GM12878 (cell line): ENCODE measurements around the gene ITGA3. TPM values are rescaled to one million over a fixed set of nuclear protein-coding genes. Genes with fewer than 3 reads are reported as not detected.

Source experiments
- ATAC-seq: fragments of 200-7000 bp; cut with Tn5 transposase; 3 replicates; pipeline ENCODE4 v1.9.1; 2020; ENCODE audit warnings: mild to moderate bottlenecking, moderate library complexity
- BruUV-seq: library from RNA; stranded (reverse); fragments of 400-500 nt; replicated peaks from 2 replicates; lab custom pipeline; 2021; lab: Mats Ljungman, UMichigan
- CTCF ChIA-PET: fragments of 300-600 bp; sonication (Branson Sonifier 250); formaldehyde crosslinking; extraction: SDS; loops from one replicate; lab custom pipeline; 2021; ENCODE audit warnings: inconsistent platforms; lab: Yijun Ruan, JAX
- POLR2A ChIA-PET: fragments of 350-600 bp; formaldehyde crosslinking; extraction: SDS; loops from one replicate; lab custom pipeline; 2021; ENCODE audit warnings: inconsistent platforms; lab: Charles Lee
- RAD21 ChIA-PET: fragments of 300-600 bp; sonication (Branson Sonifier 250); formaldehyde crosslinking; loops from one replicate; lab custom pipeline; 2023; ENCODE audit warnings: antibody characterized with exemption; ENCODE audit not compliant: unreplicated experiment; lab: Charles Lee
- SMC1A ChIA-PET: fragments of 300-600 bp; sonication (Branson Sonifier 250); formaldehyde crosslinking; loops from one replicate; lab custom pipeline; 2023; ENCODE audit not compliant: unreplicated experiment, uncharacterized antibody; lab: Charles Lee
- DNase-seq: peaks from one replicate; pipeline ENCODE4 v3.0.0-alpha.2; 2011; ENCODE audit warnings: low read depth, low spot score
- FAIRE-seq: peaks from 3 replicates; lab custom pipeline; 2011; peaks lifted over from hg19 to GRCh38; lab: Jason Lieb, UNC
- H2AFZ ChIP-seq: 2 replicates; pipeline ENCODE4 v1.6.0; 2011; ENCODE audit warnings: low read depth, low read length, control low read depth; ENCODE audit not compliant: control insufficient read depth
- H3K27ac ChIP-seq: 2 replicates; pipeline ENCODE4 v1.5.1; 2011; ENCODE audit warnings: control low read depth; ENCODE audit not compliant: control insufficient read depth, insufficient read depth
- H3K27me3 ChIP-seq, 2 experiments: replicated peaks in 1 of 2; 2 replicates each; pipeline versions ENCODE4 v1.6.0 to v1.6.1; 2011; ENCODE audit warnings: low read length in 1 of 2; ENCODE audit not compliant: control insufficient read depth in 2 of 2, insufficient read depth in 2 of 2
- H3K36me3 ChIP-seq, 2 experiments: 2 replicates each; pipeline ENCODE4 v1.5.1; 2011; ENCODE audit warnings: low read length in 1 of 2; ENCODE audit not compliant: control insufficient read depth in 2 of 2, insufficient read depth in 2 of 2
- H3K4me1 ChIP-seq: 2 replicates; pipeline ENCODE4 v1.6.1; 2011; ENCODE audit warnings: mild to moderate bottlenecking, low read length, moderate library complexity, mixed read lengths; ENCODE audit not compliant: control insufficient read depth, insufficient read depth
- H3K4me2 ChIP-seq: 2 replicates; pipeline ENCODE4 v1.6.0; 2011; ENCODE audit warnings: control low read depth; ENCODE audit not compliant: control insufficient read depth, insufficient read depth
- H3K4me3 ChIP-seq: fragments of 200-600 bp; sonication (generic); 2 replicates; pipeline ENCODE4 v1.5.1; 2016
- H3K79me2 ChIP-seq: 2 replicates; pipeline ENCODE4 v1.6.0; 2011; ENCODE audit warnings: low read length; ENCODE audit not compliant: control insufficient read depth, insufficient read depth
- H3K9ac ChIP-seq: 2 replicates; pipeline ENCODE4 v1.8.0; 2011; ENCODE audit warnings: low read length, control low read depth, mixed read lengths; ENCODE audit not compliant: control insufficient read depth, insufficient read depth
- H3K9me3 ChIP-seq: replicated peaks from 3 replicates; pipeline ENCODE4 v1.5.1; 2011; ENCODE audit warnings: mild to moderate bottlenecking, low read length; ENCODE audit not compliant: control insufficient read depth, insufficient read depth
- H4K20me1 ChIP-seq: 2 replicates; pipeline ENCODE4 v1.6.0; 2011; ENCODE audit not compliant: control insufficient read depth, insufficient read depth
- CUX1 ChIP-seq: IDR thresholded peaks from 2 replicates; pipeline ENCODE4 v1.6.1; 2012; ENCODE audit warnings: improper control_type of control experiment, low read depth, low read length; ENCODE audit not compliant: insufficient replicate concordance
- GABPA ChIP-seq: IDR thresholded peaks from 2 replicates; pipeline ENCODE4 v1.6.1; 2014; ENCODE audit warnings: antibody characterized with exemption, low read depth, mild to moderate bottlenecking, inconsistent platforms
- IRF5 ChIP-seq: fragments of 450-650 bp; IDR thresholded peaks from 2 replicates; pipeline ENCODE4 v1.6.1; 2017; ENCODE audit warnings: borderline replicate concordance
- NFXL1 ChIP-seq: fragments of 450-650 bp; IDR thresholded peaks from 2 replicates; pipeline ENCODE4 v1.6.1; 2017; ENCODE audit warnings: antibody characterized with exemption, mild to moderate bottlenecking, borderline replicate concordance
- WGBS: methylation state at CpG from one replicate; pipeline ENCODE4 v1.1.6; 2016; ENCODE audit warnings: low lambda C conversion rate; ENCODE audit not compliant: insufficient replicate concordance, insufficient coverage; ENCODE audit errors: missing lambda C conversion rate; 5-methylcytosine and 5-hydroxymethylcytosine counted together
- in situ Hi-C: fragments of 300-500 bp; cut with MboI; formaldehyde crosslinking; loops from 9 replicates; pipeline ENCODE4 v1.14.3; 2018; ENCODE audit warnings: mixed read lengths
- intact Hi-C: fragments of 100-400 bp; cut with micrococcal nuclease; formaldehyde crosslinking; loops from one replicate; pipeline ENCODE4 v1.14.2; 2022; ENCODE audit not compliant: unreplicated experiment
- polyA plus RNA-seq, 11 experiments: library from polyadenylated mRNA; depleted of rRNA in 4 of 11; unstranded in 6 of 11; stranded (reverse) in 5 of 11; fragments of >200 nt; fragmentation: Nextera tagmentation in 4 of 11; fragmentation: Illumina TruSeq in 1 of 11; extraction: Ambion mirVana in 4 of 11; extraction: Trizol in 1 of 11; gene quantifications; 1 replicate in 1 of 11; 2 replicates in 10 of 11; pipeline versions ENCODE4 v1.2.1 to v1.2.3, GENCODE V29; 2011 to 2016; ENCODE audit warnings: inconsistent platforms in 2 of 11, missing spikeins in 2 of 11, low read depth in 1 of 11
- total RNA-seq, 4 experiments: library from RNA; depleted of rRNA in 3 of 4; stranded (reverse); fragments of >200 nt in 3 of 4; fragmentation: Illumina TruSeq in 1 of 4; extraction: Trizol in 1 of 4; gene quantifications; 2 replicates each; pipeline versions ENCODE4 v1.2.1 to v1.2.3, GENCODE V29; 2013 to 2021

Gene ITGA3
- total and polyA plus RNA-seq, 10 of the 15 experiments (the other 5 are each of a cell fraction or from before 2014, with no cell fraction given): 0.29 to 13.4 (median 6.6) TPM

- Histone ChIP-seq H3K4me3 (no peak overlapping the region), H3K79me2 (no peaks in the 10 kb centered on the region), H3K9ac (no peak overlapping the region), H3K4me1 (no peaks in the 10 kb centered on the region), H3K4me2 (no peak overlapping the region), H3K27ac (no peak overlapping the region), H3K36me3 (no peaks in the 10 kb centered on the region), H3K27me3 (peaks cover 0 to 2% of the 10 kb centered on the region in 2 experiments; a peak in 3 of 4 replicates), H4K20me1 (no peaks in the 10 kb centered on the region), H3K9me3 (no peaks in the 10 kb centered on the region; the same call in 2 of the 3 replicates), H2AFZ (no peak overlapping the region)
- in situ Hi-C loops: loop anchor here (5.0 kb wide), 1 partner anchor 64 kb away; no protein-coding TSS in a partner anchor
- TF ChIP-seq NFXL1 (no peak), GABPA (no peak), CUX1 (no peak), IRF5 (no peak)
- FAIRE-seq (no peak), DNase-seq (no peak), ATAC-seq (no peak)
- SMC1A ChIA-PET: interaction anchor here (1.0 to 3.7 kb wide), 3 partner anchors 28 to 66 kb away, joined by 4 to 18 read pairs (median 6); partner anchors contain the start of gene ITGA3
- CTCF ChIA-PET: interaction anchor here (0.6 to 9.7 kb wide), 10 partner anchors 11 to 158 kb away, joined by 3 to 118 read pairs (median 4); partner anchors contain the start of genes ITGA3 and PDK2
- intact Hi-C loops: loop anchor here (1.0 kb wide), 1 partner anchor 27 kb away; no protein-coding TSS in a partner anchor
- BruUV-seq: no TSS peak
- WGBS: 49% methylated on average over 20 of the region's 20 CpGs
- RAD21 ChIA-PET: interaction anchor here (0.8 to 3.1 kb wide), 3 partner anchors 39 to 66 kb away, joined by 3 to 19 read pairs (median 3); no protein-coding TSS in a partner anchor
- POLR2A ChIA-PET: no interaction called here
These were observed 27.8 kb upstream of the ITGA3 start for GRCh38 chr17:50027881-50028735.
